Activated effector memory CD4-positive, alpha-beta T cell treated with Interleukin-2 at 50 U/mL for 16 hours (primary cell): ENCODE measurements around the gene CYP27C1.
"Not testable (repeated sequence)": the region's sequence is repeated elsewhere in the genome, so short reads cannot be mapped to it uniquely, and the experiment has no call there.

Experiments
- DNase-seq: peaks from one replicate; pipeline ENCODE4 v3.0.0-alpha.2; 2020

Gene CYP27C1

GRCh38 chr2:127169066-127169660, 50.9 kb downstream of the CYP27C1 start:
- no peak for DNase-seq

- DNase-seq = no peak
These were observed 53.8 kb downstream of the CYP27C1 start for GRCh38 chr2:127166231-127166860.

- DNase-seq = no peak
These were observed 54.6 kb downstream of the CYP27C1 start for GRCh38 chr2:127165539-127165935.

GRCh38 chr2:127164761-127165538, 55.1 kb downstream of the CYP27C1 start:
- no peak for DNase-seq

- DNase-seq = no peak
These were observed 56.2 kb downstream of the CYP27C1 start for GRCh38 chr2:127163921-127164320.

- DNase-seq = not testable (repeated sequence)
These were observed 57.1 kb downstream of the CYP27C1 start for GRCh38 chr2:127163090-127163406.

GRCh38 chr2:127162261-127163089, 57.6 kb downstream of the CYP27C1 start:
- DNase-seq = no peak

- no peak for DNase-seq
These were observed 58.6 kb downstream of the CYP27C1 start for GRCh38 chr2:127161176-127162136.

- DNase-seq = no peak
These were observed 59.4 kb downstream of the CYP27C1 start for GRCh38 chr2:127160676-127161075.

GRCh38 chr2:127159543-127159942, 60.6 kb downstream of the CYP27C1 start:
- DNase-seq = no peak

GRCh38 chr2:127158614-127159290, 61.3 kb downstream of the CYP27C1 start:
- DNase-seq = no peak

- no peak for DNase-seq
These were observed 62.2 kb downstream of the CYP27C1 start for GRCh38 chr2:127157651-127158485.

GRCh38 chr2:127157114-127157513, 63.0 kb downstream of the CYP27C1 start:
- no peak for DNase-seq

GRCh38 chr2:127155947-127156346, 64.2 kb downstream of the CYP27C1 start:
- DNase-seq = no peak

- no peak for DNase-seq
These were observed 65.0 kb downstream of the CYP27C1 start for GRCh38 chr2:127155028-127155581.

GRCh38 chr2:127154396-127154795, 65.7 kb downstream of the CYP27C1 start:
- no peak for DNase-seq

- DNase-seq = no peak
These were observed 66.4 kb downstream of the CYP27C1 start for GRCh38 chr2:127153691-127154158.

- DNase-seq = no peak
These were observed 69.1 kb downstream of the CYP27C1 start for GRCh38 chr2:127150996-127151395.

GRCh38 chr2:127149384-127149783, 70.7 kb downstream of the CYP27C1 start:
- DNase-seq = no peak
